ENCODE data around the gene ARHGAP10.

DNA sequence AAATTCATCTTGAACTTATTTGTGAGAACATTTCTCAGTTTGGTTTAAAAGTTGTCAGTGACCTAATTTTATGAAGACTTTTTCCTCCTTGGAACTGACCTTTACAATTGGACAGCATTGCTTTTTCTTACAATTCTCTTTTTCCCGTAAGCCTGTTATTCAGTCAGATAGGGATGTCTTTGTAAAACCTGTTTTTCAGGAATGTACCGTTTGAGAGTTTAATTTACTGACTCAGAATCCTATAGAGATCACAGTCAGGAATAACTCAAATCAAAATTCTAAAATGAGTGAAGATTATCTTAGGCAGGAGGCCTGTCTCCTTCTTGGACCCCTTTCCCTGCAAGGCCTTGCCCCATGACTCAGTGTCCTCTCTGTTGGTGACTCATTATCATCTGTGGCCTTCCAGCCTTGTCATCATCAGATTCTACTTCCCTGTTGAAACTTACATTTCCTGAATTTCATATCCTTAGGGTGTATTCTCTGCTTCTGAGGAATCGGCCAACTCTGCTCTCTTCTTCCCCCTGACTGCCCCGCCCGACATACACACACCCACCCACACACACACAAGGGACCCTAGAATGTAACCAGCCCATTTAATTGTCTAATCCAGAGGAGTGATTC lies 99.8 kb downstream of the ARHGAP10 start:
- no peak for TF ChIP-seq POLR2A (IDR thresholded peaks at IDR 0.05; ENCODE audit: low read depth, low read length)
- TF ChIP-seq POLR2AphosphoS5 (IDR thresholded peaks at IDR 0.05; ENCODE audit: low read depth, low read length) = no peak
- TF ChIP-seq TAF1 (IDR thresholded peaks at IDR 0.05; ENCODE audit: low read depth, low read length) = no peak
- TF ChIP-seq SPI1 (IDR thresholded peaks at IDR 0.05; ENCODE audit: low read depth, low read length) = no peak
